ENCODE results near the gene SUGP2. TPM values are rescaled to one million over a fixed set of nuclear protein-coding genes. Genes with fewer than 3 reads are reported as not detected.

SUGP2 gene
- total RNA-seq, 2 donors from 2014 or later, result 51.7 to 61.7 TPM

DNA sequence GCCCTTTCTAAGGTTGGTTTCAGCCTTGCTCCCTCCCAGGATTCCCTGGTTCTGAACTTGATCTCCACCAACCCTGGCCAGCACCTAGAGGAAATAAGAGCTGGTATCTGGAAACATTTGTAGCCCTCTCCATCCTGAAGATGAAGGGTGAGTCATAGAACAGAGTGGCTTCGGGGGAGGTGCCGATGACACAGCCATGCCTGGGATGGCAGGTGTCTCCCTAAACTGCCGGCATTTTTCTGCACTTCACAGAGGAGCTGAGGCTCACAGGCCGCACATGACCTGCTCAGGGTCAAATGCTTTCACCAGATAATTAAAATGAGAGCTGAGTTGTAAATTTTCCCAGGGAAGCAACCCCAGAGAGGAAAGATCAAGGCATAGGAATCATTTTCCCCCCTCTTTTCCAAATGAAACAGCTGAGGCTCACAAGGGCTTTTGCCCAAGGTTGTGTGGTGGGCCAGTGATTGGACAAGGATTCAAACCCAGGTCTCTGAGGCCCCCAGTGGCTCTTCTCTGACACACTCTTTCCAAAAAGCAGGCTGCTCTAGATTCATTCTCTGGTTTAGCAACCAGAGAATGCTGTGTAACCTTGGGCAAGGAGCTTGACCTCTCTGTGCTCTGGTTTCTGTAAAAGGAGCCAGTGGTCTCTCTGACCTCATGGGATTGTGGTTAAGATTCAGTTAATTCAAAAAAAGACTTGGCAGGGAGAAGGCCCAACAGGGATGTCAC is 29.3 kb upstream of the SUGP2 start:
- intact Hi-C loops (cut with DNase I, micrococcal nuclease), result no loop called here
- DNase-seq, result no peak
- ATAC-seq, result no peak

DNA sequence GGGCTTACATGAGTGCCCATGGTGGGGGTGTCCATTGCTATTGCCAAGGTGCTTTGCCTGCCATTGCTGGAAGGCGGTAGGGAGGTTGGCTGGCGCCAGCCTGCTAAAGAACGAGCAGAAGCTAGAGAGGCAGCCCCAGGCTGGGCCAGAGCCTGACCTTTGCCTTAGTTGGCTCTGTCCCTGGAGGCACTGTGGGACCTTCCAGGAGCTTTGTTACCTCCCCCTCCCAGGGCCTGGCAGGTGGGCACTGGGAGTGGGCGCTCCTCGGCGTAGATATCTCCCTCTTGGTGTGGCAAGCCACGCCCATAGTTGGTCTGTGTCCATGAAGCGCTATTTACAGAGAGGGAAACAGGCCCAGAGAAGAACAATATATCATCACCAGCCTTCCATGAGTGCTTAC is 28.2 kb upstream of the SUGP2 start:
- intact Hi-C loops (cut with DNase I, micrococcal nuclease), result no loop called here
- no peak for ATAC-seq
- DNase-seq, result peak in 1 of 2 donors; percentile 16

DNA sequence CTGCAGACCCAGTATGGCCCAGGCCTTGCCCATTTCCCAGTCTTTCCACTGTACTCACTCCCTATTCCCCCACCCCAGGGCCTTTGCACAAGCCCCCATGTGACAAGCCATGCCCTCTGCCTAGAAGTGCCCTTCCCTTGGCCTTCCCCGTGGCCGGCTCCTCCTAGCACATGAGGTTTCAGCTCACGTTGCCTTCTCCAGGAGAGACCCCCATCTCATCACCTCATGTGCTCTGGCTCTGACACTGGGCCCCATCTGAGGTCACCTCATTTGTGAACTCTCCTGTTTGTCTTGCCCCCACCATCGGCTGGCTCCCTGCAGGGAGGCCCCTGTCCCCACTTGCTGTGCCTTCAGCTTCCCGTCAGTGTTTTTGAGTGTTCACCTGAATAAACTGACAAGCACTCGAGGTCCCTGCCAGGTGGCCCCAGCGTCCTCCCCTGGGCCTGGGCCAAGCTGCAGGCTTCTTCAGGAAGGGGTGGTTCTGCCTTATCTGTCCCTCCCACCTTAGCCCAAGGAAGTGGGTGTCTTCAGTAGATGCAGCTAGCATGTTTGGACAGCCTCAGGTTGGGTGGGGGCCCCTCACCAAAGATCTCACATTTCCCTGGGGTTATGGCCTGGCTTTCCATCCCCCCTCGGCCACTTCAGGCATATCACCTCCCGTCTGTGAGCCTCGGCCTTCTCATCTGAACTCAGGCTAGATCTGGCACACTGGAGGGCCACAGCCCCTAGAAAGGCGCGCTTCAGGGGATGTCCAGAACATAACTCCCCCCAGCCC is 26.7 kb upstream of the SUGP2 start:
- intact Hi-C loops (cut with DNase I, micrococcal nuclease), result loop anchor here (10.0 kb wide), 2 partner anchors 55 to 85 kb away; no protein-coding TSS in a partner anchor
- no peak for ATAC-seq
- DNase-seq, result no peak

DNA sequence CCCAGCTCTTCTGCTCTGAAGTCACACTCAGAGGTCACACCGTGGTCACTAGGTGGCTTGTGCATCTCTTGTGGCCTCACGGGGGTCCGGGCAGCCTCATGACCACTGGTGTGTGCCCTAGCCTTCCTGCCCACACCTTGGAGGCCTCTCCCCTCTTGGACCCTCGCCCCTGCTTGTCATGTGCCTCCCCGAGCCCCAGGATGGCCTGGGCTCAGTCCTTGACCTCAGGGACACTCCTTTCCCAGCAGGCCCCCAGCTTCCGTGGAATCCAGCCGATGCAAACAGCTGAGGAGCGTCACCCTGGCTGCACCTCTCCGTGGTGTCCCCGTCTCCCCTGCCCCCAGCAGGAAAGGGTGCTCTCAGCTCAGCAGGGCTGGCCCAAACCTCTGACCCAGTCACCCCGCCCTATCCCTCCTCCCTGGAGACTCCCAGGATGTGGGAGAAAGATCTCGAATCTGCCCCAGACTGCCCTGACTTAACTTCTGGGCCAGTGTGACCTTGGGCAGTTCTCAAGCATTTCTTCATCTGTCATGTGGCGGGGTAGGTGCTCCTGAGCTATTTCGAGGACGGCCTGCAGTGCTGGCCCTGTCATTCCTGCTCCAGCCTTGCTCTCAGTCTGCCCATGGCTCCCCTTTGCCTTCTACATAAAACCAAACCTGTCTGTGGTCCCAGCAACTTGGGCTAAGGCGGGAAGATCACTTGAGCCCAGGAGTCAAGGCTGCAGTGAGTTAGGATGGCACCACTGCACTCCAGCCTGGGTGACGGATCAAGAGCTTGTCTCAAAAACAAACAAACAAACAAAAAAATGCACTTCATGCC is 25.9 kb upstream of the SUGP2 start:
- DNase-seq (no peak), ATAC-seq (no peak)
- intact Hi-C loops (cut with DNase I, micrococcal nuclease), result loop anchor here (10.0 kb wide), 2 partner anchors 56 to 86 kb away; no protein-coding TSS in a partner anchor

DNA sequence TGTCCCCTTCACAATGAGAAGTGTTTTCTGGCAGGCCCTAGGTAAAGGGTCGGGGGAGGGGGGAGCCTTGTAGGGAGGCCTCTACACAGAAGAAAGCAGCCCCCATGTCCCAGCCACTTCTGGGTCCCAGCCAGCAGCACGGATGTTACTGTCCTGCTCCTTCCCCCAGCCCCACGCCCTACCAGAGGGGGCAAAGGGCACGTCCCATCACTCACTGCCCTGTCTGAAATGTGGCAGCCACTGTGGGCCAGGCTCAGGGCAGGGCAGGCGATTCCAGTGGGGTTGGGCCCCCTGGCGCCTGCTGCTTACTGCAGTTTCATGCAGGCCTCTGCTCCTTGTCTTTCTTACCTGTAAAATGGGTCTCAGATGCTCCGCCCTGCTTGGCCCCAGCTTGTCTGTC is 24.4 kb upstream of the SUGP2 start:
- intact Hi-C loops (cut with DNase I, micrococcal nuclease), result loop anchor here (10.0 kb wide), 2 partner anchors 57 to 87 kb away; no protein-coding TSS in a partner anchor
- DNase-seq (no peak), ATAC-seq (peak; percentile 40)

DNA sequence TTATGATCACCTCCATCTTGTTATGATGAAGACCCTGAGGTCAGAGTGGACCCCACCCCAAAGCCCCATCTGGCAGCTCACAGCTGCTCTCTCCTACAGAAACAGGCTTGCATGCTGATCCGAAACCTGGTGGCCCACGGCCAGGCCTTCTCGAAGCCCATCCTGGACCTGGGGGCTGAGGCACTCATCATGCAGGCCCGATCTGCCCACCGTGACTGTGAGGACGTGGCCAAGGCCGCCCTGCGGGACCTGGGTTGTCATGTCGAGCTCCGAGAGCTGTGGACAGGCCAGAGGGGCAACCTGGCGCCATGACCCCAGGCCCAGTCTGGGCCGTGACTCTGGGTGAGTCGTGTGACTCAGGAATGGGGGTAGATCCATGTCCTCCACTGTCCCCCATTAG is 24.0 kb upstream of the SUGP2 start:
- intact Hi-C loops (cut with DNase I, micrococcal nuclease), result loop anchor here (10.0 kb wide), 2 partner anchors 57 to 87 kb away; no protein-coding TSS in a partner anchor
- DNase-seq (no peak), ATAC-seq (no peak)

DNA sequence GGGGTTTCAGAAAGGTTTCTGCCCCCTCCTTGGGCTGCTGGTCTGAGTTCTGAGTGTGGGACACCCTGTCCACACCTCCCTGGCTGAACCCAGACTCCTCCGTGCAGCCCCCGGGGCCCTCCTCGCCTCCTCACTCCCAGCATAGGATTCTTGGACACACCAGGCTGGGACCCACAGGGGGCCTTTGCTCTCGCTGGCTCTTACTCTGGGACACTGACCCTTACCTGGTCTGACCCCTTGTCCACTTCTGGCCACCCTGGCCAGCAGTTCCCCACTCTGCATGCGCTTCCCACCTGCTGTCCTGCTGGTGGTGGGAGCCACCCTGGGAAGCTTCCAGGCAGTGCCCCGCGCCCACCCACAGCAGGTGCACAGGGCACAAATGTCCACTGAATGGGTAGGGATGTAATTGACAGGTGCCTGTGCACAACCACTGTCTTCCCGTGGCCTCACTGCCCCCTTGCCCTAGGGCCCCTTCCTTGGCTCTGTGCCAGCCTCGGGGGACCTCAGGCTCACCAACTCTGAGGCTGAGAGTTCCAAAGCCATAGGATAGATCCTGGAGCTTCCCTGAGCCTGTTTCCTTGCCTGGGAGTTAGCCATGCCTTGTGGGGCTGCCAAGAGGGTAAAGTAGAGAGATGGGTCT is 23.4 kb upstream of the SUGP2 start:
- intact Hi-C loops (cut with DNase I, micrococcal nuclease), result loop anchor here (10.0 kb wide), 2 partner anchors 58 to 88 kb away; no protein-coding TSS in a partner anchor
- DNase-seq (no peak), ATAC-seq (no peak)

DNA sequence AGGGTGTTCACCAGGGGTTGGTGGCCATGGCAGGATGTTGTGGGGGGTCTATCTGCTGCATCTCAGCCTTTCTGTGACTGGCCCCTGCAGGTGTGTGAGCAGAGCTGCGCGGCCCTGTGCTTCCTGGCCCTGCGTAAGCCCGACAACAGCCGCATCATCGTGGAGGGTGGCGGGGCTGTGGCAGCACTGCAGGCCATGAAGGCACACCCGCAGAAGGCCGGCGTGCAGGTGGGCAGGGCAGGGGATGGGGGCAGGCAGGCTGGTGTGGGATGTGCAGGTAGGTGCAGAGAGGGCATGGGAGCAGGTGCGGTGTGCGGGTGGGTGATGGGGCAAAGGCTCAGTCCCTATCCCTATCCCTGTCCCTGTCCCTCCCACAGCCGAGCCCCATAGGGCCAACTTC is 22.4 kb upstream of the SUGP2 start:
- ATAC-seq (no peak), DNase-seq (no peak)
- intact Hi-C loops (cut with DNase I, micrococcal nuclease), result loop anchor here (10.0 kb wide), 2 partner anchors 59 to 89 kb away; no protein-coding TSS in a partner anchor

DNA sequence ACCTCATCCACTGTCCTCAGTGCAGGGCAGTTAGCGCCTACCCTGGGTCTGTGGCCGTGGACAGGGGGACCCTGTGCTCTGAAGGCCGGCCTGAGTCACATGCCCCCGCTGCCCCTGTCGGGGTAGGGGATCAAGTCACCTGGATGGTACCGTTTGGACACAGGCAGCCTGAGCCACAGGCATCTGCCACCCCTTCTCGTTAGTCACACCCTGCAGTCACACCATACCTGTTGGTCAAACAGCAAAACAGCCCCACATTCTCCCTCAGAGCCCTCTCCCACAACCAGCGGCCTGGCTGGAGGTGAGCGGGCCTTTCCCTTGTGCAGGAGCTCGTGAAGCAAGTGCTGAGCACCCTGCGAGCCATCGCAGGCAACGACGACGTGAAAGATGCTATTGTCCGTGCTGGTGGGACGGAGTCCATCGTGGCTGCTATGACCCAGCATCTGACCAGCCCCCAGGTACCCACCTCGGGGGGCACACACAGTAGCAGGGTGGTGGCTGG is 21.7 kb upstream of the SUGP2 start:
- DNase-seq, result no peak
- intact Hi-C loops (cut with DNase I, micrococcal nuclease), result loop anchor here (10.0 kb wide), 2 partner anchors 60 to 90 kb away; no protein-coding TSS in a partner anchor
- no peak for ATAC-seq

DNA sequence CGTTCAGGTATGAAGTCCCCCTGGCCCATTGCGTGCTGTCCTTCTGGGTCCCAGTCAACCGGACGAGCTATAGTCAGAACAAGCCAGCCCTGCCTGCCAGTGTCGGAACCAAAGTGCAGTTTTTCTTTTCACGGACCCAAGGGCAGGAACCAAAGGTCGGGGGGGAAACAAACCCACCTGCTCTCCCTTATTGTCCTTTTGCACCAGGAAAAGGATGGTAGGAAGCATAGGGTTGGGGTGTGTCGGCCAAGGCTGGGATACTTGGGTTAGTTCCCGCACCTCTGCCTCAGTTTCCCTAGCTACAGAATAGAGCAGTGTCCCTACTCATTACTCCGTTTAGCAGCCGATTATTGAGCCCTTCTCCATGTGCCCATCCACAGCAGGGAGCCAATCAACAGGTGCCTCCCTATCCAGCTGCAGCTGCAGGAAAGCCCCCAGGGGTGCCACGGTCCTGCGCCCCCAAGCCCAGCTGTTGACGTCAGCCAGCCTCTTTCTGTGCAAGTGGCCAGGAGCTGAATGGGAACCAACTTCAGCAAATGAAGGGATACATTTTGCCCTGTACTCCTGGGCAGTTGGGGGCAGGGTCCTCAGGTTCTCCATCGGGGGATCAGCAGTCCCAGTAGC is 21.1 kb upstream of the SUGP2 start:
- no peak for ATAC-seq
- intact Hi-C loops (cut with DNase I, micrococcal nuclease), result loop anchor here (10.0 kb wide), 2 partner anchors 60 to 90 kb away; no protein-coding TSS in a partner anchor
- DNase-seq, result no peak

DNA sequence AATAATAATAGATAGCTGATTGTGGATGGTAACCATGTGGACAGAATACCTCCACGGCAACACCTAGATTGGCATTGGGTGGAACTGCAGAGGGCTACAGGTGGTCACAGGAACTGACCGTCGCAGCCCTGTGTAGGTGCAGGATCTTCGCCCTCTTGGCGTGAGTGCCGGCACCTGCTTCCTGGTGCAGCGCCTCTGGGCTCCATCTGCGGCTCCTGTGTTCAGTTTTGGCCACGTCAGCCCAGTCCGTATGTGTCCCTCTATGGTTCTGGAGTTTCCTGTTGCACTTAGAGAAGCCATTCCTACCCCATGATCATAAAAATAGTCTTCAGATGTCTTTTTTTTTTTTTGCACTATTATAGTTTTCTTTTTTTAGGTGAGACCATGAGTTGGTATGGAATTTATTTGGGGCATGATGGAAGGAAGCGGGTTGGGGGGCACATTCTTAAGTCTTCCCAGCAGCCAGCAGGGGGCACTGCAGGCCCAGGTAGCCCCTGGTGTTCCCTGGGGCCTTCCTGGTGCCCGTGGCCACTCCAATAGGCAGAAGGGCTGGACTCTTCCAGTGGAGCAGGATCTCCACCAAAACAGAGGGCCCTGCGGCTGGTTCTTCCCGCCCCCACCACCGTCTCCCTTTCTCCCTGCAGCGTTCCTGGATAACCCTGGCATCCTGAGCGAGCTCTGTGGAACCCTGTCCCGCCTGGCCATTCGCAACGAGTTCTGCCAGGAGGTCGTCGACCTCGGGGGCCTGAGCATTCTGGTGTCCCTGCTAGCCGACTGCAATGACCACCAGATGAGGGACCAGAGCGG is 20.4 kb upstream of the SUGP2 start:
- DNase-seq (peak in 1 of 2 donors; percentile 72), ATAC-seq (peak; percentile 84)
- intact Hi-C loops (cut with DNase I, micrococcal nuclease), result loop anchor here (10.0 kb wide), 2 partner anchors 61 to 91 kb away; no protein-coding TSS in a partner anchor

DNA sequence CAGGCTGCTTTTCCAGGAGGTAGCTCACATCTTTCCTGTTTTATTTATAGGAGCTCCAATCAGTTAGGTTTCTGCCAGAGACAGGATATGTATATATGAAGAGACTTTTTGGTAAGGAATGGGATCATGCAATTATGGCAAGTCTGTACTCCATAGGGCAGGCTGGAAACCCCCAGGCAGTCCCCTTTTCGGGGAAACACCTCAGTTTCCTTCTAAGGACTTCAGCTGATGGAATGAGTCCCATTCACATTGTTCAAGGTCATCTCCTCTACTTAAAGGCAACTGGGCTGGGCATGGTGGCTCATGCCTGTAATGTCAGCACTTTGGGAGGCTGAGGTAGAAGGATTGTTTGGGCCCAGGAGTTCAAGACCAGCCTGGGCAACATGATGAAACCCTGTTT is 19.6 kb upstream of the SUGP2 start:
- DNase-seq (no peak), ATAC-seq (no peak)
- intact Hi-C loops (cut with DNase I, micrococcal nuclease), result loop anchor here (10.0 kb wide), 2 partner anchors 62 to 92 kb away; no protein-coding TSS in a partner anchor

DNA sequence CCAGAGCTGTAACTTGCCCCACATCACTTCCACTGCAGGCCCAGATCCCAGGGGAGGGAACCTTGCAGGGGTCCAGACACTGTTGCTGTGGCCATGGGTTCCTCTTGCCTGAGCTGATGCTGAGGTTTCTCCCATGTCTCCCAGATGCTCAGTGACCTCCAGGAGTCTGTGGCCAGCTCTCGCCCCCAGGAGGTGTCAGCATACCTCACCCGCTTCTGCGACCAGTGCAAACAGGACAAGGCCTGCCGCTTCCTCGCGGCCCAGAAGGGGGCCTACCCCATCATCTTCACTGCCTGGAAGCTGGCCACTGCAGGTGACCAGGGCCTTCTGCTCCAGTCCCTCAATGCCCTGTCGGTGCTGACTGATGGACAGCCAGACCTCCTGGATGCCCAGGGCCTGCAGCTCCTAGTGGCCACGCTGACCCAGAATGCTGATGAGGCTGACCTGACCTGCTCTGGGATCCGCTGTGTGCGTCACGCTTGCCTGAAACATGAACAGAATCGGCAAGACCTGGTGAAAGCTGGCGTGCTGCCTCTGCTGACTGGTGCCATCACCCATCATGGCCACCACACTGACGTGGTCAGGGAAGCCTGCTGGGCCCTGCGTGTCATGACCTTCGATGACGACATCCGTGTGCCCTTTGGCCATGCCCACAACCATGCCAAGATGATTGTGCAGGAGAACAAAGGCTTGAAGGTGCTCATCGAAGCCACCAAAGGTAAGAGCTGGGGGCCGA is 18.3 kb upstream of the SUGP2 start:
- intact Hi-C loops (cut with DNase I, micrococcal nuclease), result loop anchor here (10.0 kb wide), 2 partner anchors 63 to 93 kb away; no protein-coding TSS in a partner anchor
- no peak for ATAC-seq
- no peak for DNase-seq

DNA sequence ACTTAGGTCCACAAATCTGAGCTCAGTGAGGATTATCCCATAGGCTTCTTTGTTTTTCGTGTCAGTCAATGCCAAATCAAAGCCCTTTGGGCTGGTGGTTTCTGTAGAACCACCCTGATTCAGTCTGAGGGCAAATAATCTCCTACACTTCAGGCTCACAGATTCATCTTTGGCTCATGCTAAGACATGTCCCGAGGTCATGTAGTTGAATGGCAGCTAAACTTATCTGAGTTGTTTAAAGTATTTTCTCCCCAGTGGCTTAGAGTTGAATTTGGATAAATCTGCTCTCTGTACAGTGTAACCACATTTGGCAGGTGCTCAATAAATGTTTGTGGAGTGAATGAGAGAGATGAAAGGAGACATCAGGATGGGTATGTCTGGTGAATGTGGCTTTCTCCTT is 17.4 kb upstream of the SUGP2 start:
- no peak for DNase-seq
- no peak for ATAC-seq
- intact Hi-C loops (cut with DNase I, micrococcal nuclease), result loop anchor here (10.0 kb wide), 2 partner anchors 64 to 94 kb away; no protein-coding TSS in a partner anchor

DNA sequence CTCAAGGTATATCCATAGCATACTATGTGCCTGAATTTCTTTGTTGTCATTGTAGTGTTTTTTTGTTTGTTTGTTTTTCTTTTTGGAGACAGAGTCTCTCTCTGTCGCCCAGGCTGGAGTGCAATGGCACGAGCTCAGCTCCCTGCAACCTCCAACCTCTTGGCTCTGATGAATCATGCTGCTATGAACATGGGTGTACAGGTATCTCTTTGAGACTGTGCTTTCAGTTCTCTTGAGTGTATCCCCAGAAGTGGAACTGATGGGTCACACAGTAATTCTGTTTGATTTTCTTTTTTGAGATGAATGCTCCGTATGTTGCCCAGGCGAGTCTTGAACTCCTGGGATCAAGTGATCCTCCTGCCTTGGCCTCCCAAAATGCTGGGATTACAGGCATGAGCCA is 16.8 kb upstream of the SUGP2 start:
- intact Hi-C loops (cut with DNase I, micrococcal nuclease), result loop anchor here (10.0 kb wide), 2 partner anchors 65 to 95 kb away; no protein-coding TSS in a partner anchor
- DNase-seq (no peak), ATAC-seq (no peak)

DNA sequence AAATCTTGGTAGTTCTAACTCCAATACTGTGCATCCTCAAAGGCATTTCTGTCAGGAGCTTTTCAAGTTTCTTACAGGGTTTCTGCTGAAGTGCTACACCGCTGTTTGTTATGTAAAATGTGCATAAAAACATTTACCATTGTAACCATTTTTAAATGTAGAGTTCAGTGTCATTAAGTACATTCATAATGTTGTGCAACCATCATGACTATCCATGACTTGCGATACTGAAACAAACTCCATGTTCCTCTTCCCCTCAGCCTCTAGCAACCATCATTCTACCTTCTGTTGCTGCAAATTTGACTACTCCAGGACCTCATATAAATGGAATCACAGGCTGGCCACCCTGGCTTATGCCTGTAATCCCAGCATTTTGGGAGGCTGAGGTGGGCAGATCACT is 16.1 kb upstream of the SUGP2 start:
- ATAC-seq, result no peak
- DNase-seq, result no peak
- intact Hi-C loops (cut with DNase I, micrococcal nuclease), result no loop called here
